ENCODE results near the gene TMEM179.
"Not testable (repeated sequence)": the region's sequence is repeated elsewhere in the genome, so short reads cannot be mapped to it uniquely, and the experiment has no call there.

The TMEM179 gene

GRCh38 chr14:104604458-104605449, at the start of gene TMEM179:
Gene TMEM179 (minus strand): TSS chr14:104604772. CDS start chr14:104604741, 31 bp downstream.
- DNase-seq (ENCODE audit: low read depth in 2 of 2): no peak

- no peak for DNase-seq (ENCODE audit: low read depth in 2 of 2)
These were observed 49.5 kb upstream of the TMEM179 start for GRCh38 chr14:104654119-104654518.

GRCh38 chr14:104653130-104653920, 48.8 kb upstream of the TMEM179 start:
- not testable (repeated sequence) for DNase-seq (ENCODE audit: low read depth in 2 of 2)

GRCh38 chr14:104652386-104652785, 47.8 kb upstream of the TMEM179 start:
- DNase-seq (ENCODE audit: low read depth in 2 of 2): no peak

- no peak for DNase-seq (ENCODE audit: low read depth in 2 of 2)
These were observed 47.3 kb upstream of the TMEM179 start for GRCh38 chr14:104651876-104652260.

GRCh38 chr14:104650981-104651875, 46.7 kb upstream of the TMEM179 start:
- DNase-seq (ENCODE audit: low read depth in 2 of 2): no peak

GRCh38 chr14:104650057-104650980, 45.7 kb upstream of the TMEM179 start:
- DNase-seq (ENCODE audit: low read depth in 2 of 2): peak; percentile 44 to 52

- no peak for DNase-seq (ENCODE audit: low read depth in 2 of 2)
These were observed 43.0 kb upstream of the TMEM179 start for GRCh38 chr14:104647467-104648043.

- no peak for DNase-seq (ENCODE audit: low read depth in 2 of 2)
These were observed 40.2 kb upstream of the TMEM179 start for GRCh38 chr14:104644656-104645378.

- no peak for DNase-seq (ENCODE audit: low read depth in 2 of 2)
These were observed 39.6 kb upstream of the TMEM179 start for GRCh38 chr14:104644091-104644635.

- DNase-seq (ENCODE audit: low read depth in 2 of 2): no peak
These were observed 38.7 kb upstream of the TMEM179 start for GRCh38 chr14:104643306-104643705.

GRCh38 chr14:104642540-104642868, 37.9 kb upstream of the TMEM179 start:
- no peak for DNase-seq (ENCODE audit: low read depth in 2 of 2)

GRCh38 chr14:104641753-104642539, 37.4 kb upstream of the TMEM179 start:
- no peak for DNase-seq (ENCODE audit: low read depth in 2 of 2)

GRCh38 chr14:104640681-104641080, 36.1 kb upstream of the TMEM179 start:
- DNase-seq (ENCODE audit: low read depth in 2 of 2): no peak

- no peak for DNase-seq (ENCODE audit: low read depth in 2 of 2)
These were observed 35.4 kb upstream of the TMEM179 start for GRCh38 chr14:104639885-104640548.

- no peak for DNase-seq (ENCODE audit: low read depth in 2 of 2)
These were observed 34.9 kb upstream of the TMEM179 start for GRCh38 chr14:104639471-104639870.

GRCh38 chr14:104638927-104639450, 34.4 kb upstream of the TMEM179 start:
- no peak for DNase-seq (ENCODE audit: low read depth in 2 of 2)

GRCh38 chr14:104638190-104638589, 33.6 kb upstream of the TMEM179 start:
- no peak for DNase-seq (ENCODE audit: low read depth in 2 of 2)
